ENCODE results near the gene RIMS4. TPM values are rescaled to one million over a fixed set of nuclear protein-coding genes. Genes with fewer than 3 reads are reported as not detected.

RIMS4 gene
- total RNA-seq, 4 donors from 2014 or later: 1.1 to 5.6 (median 1.9) TPM; not detected in 1

DNA sequence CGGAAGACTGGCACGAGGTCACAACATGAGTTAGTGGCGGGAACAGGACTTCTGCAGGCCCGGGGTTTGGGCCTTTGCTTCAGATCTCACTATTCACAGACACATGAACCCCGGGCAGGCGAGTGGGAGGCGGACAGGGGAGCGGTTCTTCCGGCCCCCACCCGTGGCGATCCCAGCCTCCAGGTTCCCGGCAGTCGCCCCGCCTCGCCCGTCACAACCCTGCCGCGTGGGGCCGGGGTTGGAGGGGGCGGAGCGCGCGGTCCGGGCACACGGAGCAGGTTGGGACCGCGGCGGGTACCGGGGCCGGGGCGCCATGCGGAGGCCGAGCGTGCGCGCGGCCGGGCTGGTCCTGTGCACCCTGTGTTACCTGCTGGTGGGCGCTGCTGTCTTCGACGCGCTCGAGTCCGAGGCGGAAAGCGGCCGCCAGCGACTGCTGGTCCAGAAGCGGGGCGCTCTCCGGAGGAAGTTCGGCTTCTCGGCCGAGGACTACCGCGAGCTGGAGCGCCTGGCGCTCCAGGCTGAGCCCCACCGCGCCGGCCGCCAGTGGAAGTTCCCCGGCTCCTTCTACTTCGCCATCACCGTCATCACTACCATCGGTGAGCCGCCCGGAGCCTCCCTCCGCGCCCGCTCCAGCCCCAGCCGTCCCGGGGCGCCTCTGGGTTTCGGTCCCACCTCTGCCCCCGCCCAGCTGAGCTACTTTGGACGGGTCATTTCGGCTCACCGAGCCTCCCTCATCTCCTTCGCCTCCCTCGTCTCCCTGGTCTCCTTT, 64.6 kb downstream of the RIMS4 start, which contains the start of gene KCNK15:
Gene KCNK15 (plus strand): TSS at position 268 of the 769 bp plus-strand sequence. CDS start 46 bp downstream, at position 314.
- peak within 1 kb of the TSS; percentile 17 to 72 (median 40) for H3K4me3 ChIP-seq
- 2% methylated on average over 44 of the region's 81 CpGs; no CpG with 5 or more reads in 1 of the 2 donors for WGBS, 2 donors (ENCODE audit: low coverage in 1 of 2)
- in situ Hi-C loops (cut with MboI; ENCODE audit: low pct_ligation_motif_present in 1 of 4, low pct_unique_long_range_greater_than_20kb in 1 of 4, low sequenced_read_pairs in 3 of 4) (loop anchor here in 3 of 4 donors (10.0 kb wide), 2 partner anchors 119 to 129 kb away; no protein-coding TSS in a partner anchor), intact Hi-C loops (cut with DNase I; ENCODE audit: low total_unique reads) (loop anchor here (5.0 kb wide), 1 partner anchor 122 kb away; no protein-coding TSS in a partner anchor)
- H3K27me3 ChIP-seq: peaks cover 56% of the 10 kb centered on the region
- H3K36me3 ChIP-seq: no peaks in the 10 kb centered on the region
- TF ChIP-seq, protein P1, sequence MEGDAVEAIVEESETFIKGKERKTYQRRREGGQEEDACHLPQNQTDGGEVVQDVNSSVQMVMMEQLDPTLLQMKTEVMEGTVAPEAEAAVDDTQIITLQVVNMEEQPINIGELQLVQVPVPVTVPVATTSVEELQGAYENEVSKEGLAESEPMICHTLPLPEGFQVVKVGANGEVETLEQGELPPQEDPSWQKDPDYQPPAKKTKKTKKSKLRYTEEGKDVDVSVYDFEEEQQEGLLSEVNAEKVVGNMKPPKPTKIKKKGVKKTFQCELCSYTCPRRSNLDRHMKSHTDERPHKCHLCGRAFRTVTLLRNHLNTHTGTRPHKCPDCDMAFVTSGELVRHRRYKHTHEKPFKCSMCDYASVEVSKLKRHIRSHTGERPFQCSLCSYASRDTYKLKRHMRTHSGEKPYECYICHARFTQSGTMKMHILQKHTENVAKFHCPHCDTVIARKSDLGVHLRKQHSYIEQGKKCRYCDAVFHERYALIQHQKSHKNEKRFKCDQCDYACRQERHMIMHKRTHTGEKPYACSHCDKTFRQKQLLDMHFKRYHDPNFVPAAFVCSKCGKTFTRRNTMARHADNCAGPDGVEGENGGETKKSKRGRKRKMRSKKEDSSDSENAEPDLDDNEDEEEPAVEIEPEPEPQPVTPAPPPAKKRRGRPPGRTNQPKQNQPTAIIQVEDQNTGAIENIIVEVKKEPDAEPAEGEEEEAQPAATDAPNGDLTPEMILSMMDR (IDR thresholded peaks at IDR 0.05): no peak
- TF ChIP-seq POLR2A (IDR thresholded peaks at IDR 0.05) (no peak), EP300 (IDR thresholded peaks at IDR 0.05; ENCODE audit: low read depth) (no peak), POLR2AphosphoS5 (IDR thresholded peaks at IDR 0.05) (no peak)
- peak within 1 kb of the TSS in 2 of 4 donors; percentile 2 to 10 for H3K27ac ChIP-seq
- no peaks in the 10 kb centered on the region for H3K9me3 ChIP-seq
- DNase-seq: peak; percentile 34
- peaks cover 5 to 20% (median 10%) of the 10 kb centered on the region in 4 donors for H3K4me1 ChIP-seq

DNA sequence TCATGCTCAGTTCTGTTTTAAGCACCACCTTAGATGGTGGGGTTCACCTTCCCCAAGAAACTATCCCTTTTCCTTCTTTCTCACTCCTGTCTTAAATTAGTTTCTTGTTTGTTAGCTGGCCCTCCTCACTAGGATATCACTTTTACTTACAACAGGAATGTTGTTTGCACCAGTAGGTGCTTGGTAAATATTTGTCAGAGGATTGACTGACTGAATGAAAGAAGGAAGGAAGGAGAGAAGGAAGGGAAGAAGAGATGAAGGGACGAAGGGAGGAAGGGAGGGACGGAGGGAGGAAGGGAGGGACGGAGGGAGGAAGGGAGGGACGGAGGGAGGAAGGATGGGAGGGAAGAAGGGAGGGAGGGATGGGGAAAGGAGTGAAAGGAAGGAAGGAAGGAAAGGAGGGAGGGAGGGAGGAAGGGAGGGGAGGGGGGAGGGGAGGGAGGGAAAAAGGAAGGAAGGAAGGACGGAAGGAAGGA, 65.2 kb downstream of the RIMS4 start:
- no peak overlapping the region for H3K27ac ChIP-seq
- H3K36me3 ChIP-seq: no peaks in the 10 kb centered on the region
- TF ChIP-seq POLR2A (IDR thresholded peaks at IDR 0.05) (no peak), POLR2AphosphoS5 (IDR thresholded peaks at IDR 0.05) (no peak), EP300 (IDR thresholded peaks at IDR 0.05; ENCODE audit: low read depth) (no peak)
- TF ChIP-seq, protein P1 (IDR thresholded peaks at IDR 0.05): no peak
- intact Hi-C loops (cut with DNase I; ENCODE audit: low total_unique reads): loop anchor here (5.0 kb wide), 1 partner anchor 122 kb away; no protein-coding TSS in a partner anchor
- peaks cover 50% of the 10 kb centered on the region for H3K27me3 ChIP-seq
- H3K4me3 ChIP-seq: peak overlapping the region in 3 of 4 donors; percentile 34 to 72 (median 45)
- 31% methylated on average over 5 of the region's 5 CpGs; no CpG with 5 or more reads in 1 of the 2 donors for WGBS, 2 donors (ENCODE audit: low coverage in 1 of 2)
- H3K9me3 ChIP-seq: no peaks in the 10 kb centered on the region
- DNase-seq: no peak
- peaks cover 5 to 18% (median 10%) of the 10 kb centered on the region in 4 donors for H3K4me1 ChIP-seq
- in situ Hi-C loops (cut with MboI; ENCODE audit: low pct_ligation_motif_present in 1 of 4, low pct_unique_long_range_greater_than_20kb in 1 of 4, low sequenced_read_pairs in 3 of 4): loop anchor here in 3 of 4 donors (10.0 kb wide), 2 partner anchors 120 to 130 kb away; no protein-coding TSS in a partner anchor

DNA sequence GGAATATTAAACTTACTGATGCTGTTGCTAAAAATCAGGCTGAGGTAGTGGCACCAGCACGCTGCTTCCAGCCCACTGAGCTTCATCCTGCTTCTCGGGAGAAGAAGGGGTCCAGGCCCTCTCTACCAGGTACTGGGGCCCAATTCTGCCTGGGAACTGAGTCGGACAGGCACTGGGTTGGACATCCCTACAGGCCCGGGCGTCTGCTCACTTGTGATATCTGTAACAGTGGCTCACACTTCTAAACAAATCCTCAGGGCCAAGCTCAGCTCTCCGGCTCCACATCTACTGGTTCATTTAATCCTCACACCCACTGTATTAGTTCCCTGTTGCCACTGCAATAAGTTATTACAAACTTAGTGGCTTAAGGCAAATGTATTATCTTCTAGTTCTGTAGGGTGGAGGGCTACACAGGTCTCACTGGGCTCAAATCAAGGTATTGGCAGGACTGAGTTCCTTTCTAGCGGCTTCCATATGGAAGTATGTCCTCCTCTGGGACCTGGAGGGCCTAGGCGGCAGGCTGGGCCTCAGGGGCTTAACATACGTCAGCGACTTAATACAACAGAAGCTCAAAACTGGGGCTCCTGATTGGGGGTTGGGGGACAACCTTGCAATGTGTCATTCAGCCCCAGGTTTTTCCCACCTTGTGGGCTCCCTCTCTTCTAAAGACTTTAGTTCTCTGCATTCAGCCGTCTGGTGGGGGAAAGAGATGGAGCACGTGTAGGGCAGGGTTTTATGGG, 66.3 kb downstream of the RIMS4 start:
- in situ Hi-C loops (cut with MboI; ENCODE audit: low pct_ligation_motif_present in 1 of 4, low pct_unique_long_range_greater_than_20kb in 1 of 4, low sequenced_read_pairs in 3 of 4) (loop anchor here in 3 of 4 donors (10.0 kb wide), 2 partner anchors 121 to 131 kb away; no protein-coding TSS in a partner anchor), intact Hi-C loops (cut with DNase I; ENCODE audit: low total_unique reads) (no loop called here)
- TF ChIP-seq POLR2AphosphoS5 (IDR thresholded peaks at IDR 0.05): no peak
- no peak for TF ChIP-seq POLR2A (IDR thresholded peaks at IDR 0.05)
- TF ChIP-seq EP300 (IDR thresholded peaks at IDR 0.05; ENCODE audit: low read depth): no peak
- TF ChIP-seq, protein P1 (IDR thresholded peaks at IDR 0.05): no peak
- Histone ChIP-seq H3K9me3 (no peaks in the 10 kb centered on the region), H3K4me1 (peaks cover 5 to 16% (median 10%) of the 10 kb centered on the region in 4 donors), H3K36me3 (no peaks in the 10 kb centered on the region), H3K27me3 (peaks cover 39% of the 10 kb centered on the region), H3K27ac (no peak overlapping the region), H3K4me3 (no peak overlapping the region)
- DNase-seq: no peak
- 95 to 98% methylated on average over 3 to 12 of the region's 12 CpGs for WGBS, 2 donors (ENCODE audit: low coverage in 1 of 2)
